HG02678 (cell line): ENCODE data around the gene PNPLA6.

Source experiments
- ATAC-seq: cut with Tn5 transposase; IDR thresholded peaks from one replicate; pipeline ENCODE4 v1.9.1; 2021; ENCODE audit warnings: mild to moderate bottlenecking, moderate library complexity; ENCODE audit not compliant: unreplicated experiment

PNPLA6 gene

GRCh38 chr19:7595466-7596133 lies 60.1 kb downstream of the PNPLA6 start, which contains the start of gene CAMSAP3:
Gene CAMSAP3, plus strand, starts transcription at chr19:7595863. Its CDS starts 140 bp downstream, at chr19:7596003.
- ATAC-seq: no peak

GRCh38 chr19:7596211-7596937 lies 60.9 kb downstream of the PNPLA6 start:
- ATAC-seq: no peak

GRCh38 chr19:7597689-7598088 lies 62.2 kb downstream of the PNPLA6 start:
- no peak for ATAC-seq

GRCh38 chr19:7598180-7598579 lies 62.7 kb downstream of the PNPLA6 start:
- ATAC-seq: no peak

GRCh38 chr19:7600721-7601120 lies 65.2 kb downstream of the PNPLA6 start:
- no peak for ATAC-seq

GRCh38 chr19:7602240-7602934 lies 66.9 kb downstream of the PNPLA6 start:
- no peak for ATAC-seq

- no peak for ATAC-seq
Observed at GRCh38 chr19:7602935-7603497, 67.5 kb downstream of the PNPLA6 start.

GRCh38 chr19:7603919-7604318 lies 68.4 kb downstream of the PNPLA6 start:
- no peak for ATAC-seq

- ATAC-seq: no peak
Observed at GRCh38 chr19:7605490-7606222, 70.1 kb downstream of the PNPLA6 start.

- no peak for ATAC-seq
Observed at GRCh38 chr19:7606289-7606688, 70.8 kb downstream of the PNPLA6 start.

- ATAC-seq: no peak
Observed at GRCh38 chr19:7607212-7607873, 71.8 kb downstream of the PNPLA6 start.

- ATAC-seq: no peak
Observed at GRCh38 chr19:7607874-7608560, 72.5 kb downstream of the PNPLA6 start.

- no peak for ATAC-seq
Observed at GRCh38 chr19:7610491-7611240, 75.1 kb downstream of the PNPLA6 start.
